ENCODE results near the gene FBXL13. TPM values are rescaled to one million over a fixed set of nuclear protein-coding genes. Genes with fewer than 3 reads are reported as not detected.
"Not testable (repeated sequence)": the region's sequence is repeated elsewhere in the genome, so short reads cannot be mapped to it uniquely, and the experiment has no call there.

Gene FBXL13
- total RNA-seq, 2 experiments from 2014 or later = 0.54 to 0.74 TPM

DNA sequence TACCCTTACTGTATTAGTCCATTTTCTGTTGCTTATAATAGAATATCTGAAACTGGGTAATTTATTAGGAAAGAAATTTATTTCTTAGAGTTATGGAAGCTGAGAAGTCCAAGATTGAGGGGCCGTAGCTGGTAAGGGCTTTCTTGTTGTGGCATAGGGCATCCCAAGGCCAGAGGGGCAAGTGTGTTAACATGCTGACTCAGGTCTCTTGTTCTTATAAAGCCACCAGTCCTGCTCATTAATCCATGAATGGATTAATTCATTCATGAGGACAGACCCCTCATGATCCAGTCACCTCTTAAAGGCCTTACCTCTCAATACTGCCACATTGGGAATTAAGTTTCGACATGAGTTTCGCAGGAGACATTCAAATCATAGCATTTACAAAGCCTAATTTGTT lies 2.7 kb upstream of the FBXL13 start:
- Mint-ChIP-seq H3K4me1 (ENCODE audit: low read depth) (peaks cover 51% of the 10 kb centered on the region), H3K4me3 (no peak overlapping the region), H3K36me3 (ENCODE audit: low read depth) (peaks cover 11% of the 10 kb centered on the region), H3K27me3 (ENCODE audit: low read depth) (no peaks in the 10 kb centered on the region), H3K9me3 (no peaks in the 10 kb centered on the region), H3K27ac (no peak overlapping the region)
- intact Hi-C loops (cut with micrococcal nuclease) = loop anchor here (5.0 to 10.0 kb wide), 3 partner anchors 220 to 1127 kb away; partner anchors contain the start of genes ORC5 and PMPCB
- CTCF ChIA-PET = no interaction called here
- DNase-seq = no peak

DNA sequence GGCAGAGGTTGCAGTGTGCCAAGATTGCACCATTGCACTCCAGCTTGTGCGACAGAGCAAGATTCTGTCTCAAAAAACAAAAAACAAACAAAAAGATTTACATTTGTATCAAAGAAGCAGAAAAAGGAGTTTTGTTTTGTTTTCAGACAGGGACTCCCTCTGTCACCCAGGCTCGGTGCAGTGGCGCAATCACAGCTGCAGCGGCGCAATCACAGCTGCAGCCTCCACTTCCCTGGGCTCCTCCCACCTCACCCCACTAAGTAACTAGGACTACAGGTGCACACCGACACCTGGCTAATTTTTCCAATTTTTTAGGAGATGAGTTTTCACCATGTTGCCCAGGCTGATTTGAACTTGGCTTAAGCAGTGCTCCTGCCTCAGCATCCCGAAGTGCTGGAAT lies 2.2 kb upstream of the FBXL13 start:
- intact Hi-C loops (cut with micrococcal nuclease) = loop anchor here (5.0 to 10.0 kb wide), 3 partner anchors 221 to 1128 kb away; partner anchors contain the start of genes ORC5 and PMPCB
- Mint-ChIP-seq H3K36me3 (ENCODE audit: low read depth) (peaks cover 11% of the 10 kb centered on the region), H3K4me1 (ENCODE audit: low read depth) (peaks cover 46% of the 10 kb centered on the region), H3K27me3 (ENCODE audit: low read depth) (no peaks in the 10 kb centered on the region), H3K27ac (no peak overlapping the region), H3K4me3 (no peak overlapping the region), H3K9me3 (no peaks in the 10 kb centered on the region)
- no peak for DNase-seq
- CTCF ChIA-PET = interaction anchor here (0.6 kb wide), 1 partner anchor 10 kb away, joined by 3 read pairs; no protein-coding TSS in a partner anchor

GRCh38 chr7:103075337-103075918 lies 832 bp upstream of the FBXL13 start:
- no peaks in the 10 kb centered on the region for H3K27me3 Mint-ChIP-seq (ENCODE audit: low read depth)
- intact Hi-C loops (cut with micrococcal nuclease) = loop anchor here (1.0 to 10.0 kb wide), 5 partner anchors 74 to 1129 kb away; partner anchors contain the start of genes FAM185A, NAPEPLD, ORC5 and PMPCB
- H3K36me3 Mint-ChIP-seq (ENCODE audit: low read depth) = peaks cover 11% of the 10 kb centered on the region
- peak overlapping the region; percentile 91 for H3K4me3 Mint-ChIP-seq
- no peaks in the 10 kb centered on the region for H3K9me3 Mint-ChIP-seq
- peak; percentile 80 for DNase-seq
- H3K27ac Mint-ChIP-seq = peak overlapping the region; percentile 90
- CTCF ChIA-PET = interaction anchor here (0.6 to 1.5 kb wide), 6 partner anchors 13 to 384 kb away, joined by 3 to 4 read pairs (median 3); no protein-coding TSS in a partner anchor
- peaks cover 43% of the 10 kb centered on the region for H3K4me1 Mint-ChIP-seq (ENCODE audit: low read depth)

DNA sequence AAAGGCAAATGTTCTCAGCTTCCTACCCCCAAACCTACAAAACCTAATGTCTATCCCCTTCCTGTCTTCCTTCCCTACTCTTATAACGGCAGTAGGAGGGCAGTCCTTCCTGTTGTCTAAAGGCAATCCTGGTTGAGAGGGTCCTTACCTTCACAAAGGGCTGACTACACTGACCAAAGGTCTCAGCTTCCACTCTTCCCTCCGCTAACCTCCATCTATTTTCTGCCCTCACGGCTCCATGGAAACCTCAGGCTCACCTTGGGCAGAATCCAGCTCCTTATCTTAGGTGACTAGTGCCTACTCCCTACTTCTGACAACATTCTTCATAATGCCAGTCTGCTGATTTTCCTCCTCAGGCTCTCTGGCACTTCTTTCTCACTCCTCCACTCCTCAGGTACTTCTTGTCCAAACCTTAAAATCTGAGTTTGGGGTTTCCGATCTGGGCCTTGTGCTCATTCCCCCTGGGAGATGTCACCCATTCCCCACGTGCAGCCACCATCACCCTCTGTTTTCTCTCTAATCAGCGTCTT lies 542 bp downstream of the FBXL13 start:
- intact Hi-C loops (cut with micrococcal nuclease) = loop anchor here (1.0 to 10.0 kb wide), 4 partner anchors 206 to 1131 kb away; partner anchors contain the start of genes DNAJC2 and ORC5
- peak overlapping the region; percentile 81 for H3K4me3 Mint-ChIP-seq
- no peak for DNase-seq

DNA sequence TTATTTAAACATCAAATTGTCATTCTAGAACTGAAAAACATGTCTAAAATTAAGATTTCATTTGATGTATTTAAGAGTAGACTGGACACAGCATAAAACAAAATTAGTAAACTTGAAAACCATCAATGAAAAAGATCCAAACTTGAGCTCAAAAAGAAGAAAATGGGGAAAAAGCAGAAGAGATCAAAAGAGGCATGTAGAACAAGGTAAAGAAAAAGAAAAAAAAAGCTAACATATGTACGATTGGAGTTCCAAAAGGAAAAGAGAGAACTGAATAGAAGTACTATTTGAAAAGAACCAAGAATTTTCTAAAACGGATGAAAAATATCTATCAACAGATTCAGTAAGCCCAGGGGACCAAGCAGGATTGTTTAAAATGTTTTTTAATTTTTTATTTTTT lies 3.6 kb downstream of the FBXL13 start:
- CTCF ChIA-PET = no interaction called here
- DNase-seq = no peak
- H3K36me3 Mint-ChIP-seq (ENCODE audit: low read depth) = peaks cover 3% of the 10 kb centered on the region
- H3K4me3 Mint-ChIP-seq = no peak overlapping the region
- no peak overlapping the region for H3K27ac Mint-ChIP-seq
- intact Hi-C loops (cut with micrococcal nuclease) = loop anchor here (10.0 kb wide), 2 partner anchors 334 to 1134 kb away; partner anchors contain the start of gene ORC5
- peaks cover 18% of the 10 kb centered on the region for H3K4me1 Mint-ChIP-seq (ENCODE audit: low read depth)
- H3K27me3 Mint-ChIP-seq (ENCODE audit: low read depth) = no peaks in the 10 kb centered on the region
- no peaks in the 10 kb centered on the region for H3K9me3 Mint-ChIP-seq

More for the DNA sequence above, 542 bp downstream of the FBXL13 start:
- CTCF ChIA-PET = interaction anchor here (0.9 to 1.1 kb wide), 2 partner anchors 8 to 23 kb away, joined by 3 read pairs; no protein-coding TSS in a partner anchor
- Mint-ChIP-seq H3K4me1 (ENCODE audit: low read depth) (peaks cover 38% of the 10 kb centered on the region), H3K36me3 (ENCODE audit: low read depth) (peaks cover 11% of the 10 kb centered on the region), H3K27ac (peak overlapping the region; percentile 5), H3K9me3 (no peaks in the 10 kb centered on the region), H3K27me3 (ENCODE audit: low read depth) (no peaks in the 10 kb centered on the region)

GRCh38 chr7:103068414-103069403 lies 5.9 kb downstream of the FBXL13 start:
- no peaks in the 10 kb centered on the region for H3K36me3 Mint-ChIP-seq (ENCODE audit: low read depth)
- intact Hi-C loops (cut with micrococcal nuclease) = no loop called here
- peaks cover 4% of the 10 kb centered on the region for H3K4me1 Mint-ChIP-seq (ENCODE audit: low read depth)
- H3K27me3 Mint-ChIP-seq (ENCODE audit: low read depth) = no peaks in the 10 kb centered on the region
- CTCF ChIA-PET = interaction anchor here (0.6 kb wide), 1 partner anchor 16 kb away, joined by 3 read pairs; no protein-coding TSS in a partner anchor
- H3K4me3 Mint-ChIP-seq = no peak overlapping the region
- no peak overlapping the region for H3K27ac Mint-ChIP-seq
- no peak for DNase-seq
- H3K9me3 Mint-ChIP-seq = no peaks in the 10 kb centered on the region

DNA sequence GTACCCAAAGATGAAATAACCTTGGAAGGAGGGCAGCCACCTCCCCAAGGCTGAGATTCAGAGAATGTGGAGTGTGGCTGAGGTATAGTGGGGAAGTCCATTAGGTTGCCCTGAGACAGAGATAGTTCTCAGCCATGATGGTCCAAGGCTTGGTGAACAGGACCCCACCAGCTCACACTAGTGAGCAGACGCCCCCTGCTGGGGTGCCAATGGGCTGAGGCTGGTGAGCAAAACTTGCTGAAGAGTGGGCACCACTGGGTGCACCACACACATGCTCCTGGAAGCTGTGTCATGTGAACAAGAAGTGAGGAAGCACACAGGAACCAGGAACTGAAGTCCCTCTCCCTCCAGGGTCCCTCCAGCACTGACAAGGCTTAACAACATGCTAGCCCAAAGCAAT lies 8.9 kb downstream of the FBXL13 start:
- Mint-ChIP-seq H3K36me3 (ENCODE audit: low read depth) (no peaks in the 10 kb centered on the region), H3K4me1 (ENCODE audit: low read depth) (no peaks in the 10 kb centered on the region), H3K27me3 (ENCODE audit: low read depth) (no peaks in the 10 kb centered on the region), H3K9me3 (no peaks in the 10 kb centered on the region), H3K27ac (no peak overlapping the region), H3K4me3 (no peak overlapping the region)
- CTCF ChIA-PET = interaction anchor here (0.5 to 0.7 kb wide), 2 partner anchors 21 to 33 kb away, joined by 3 read pairs; no protein-coding TSS in a partner anchor
- peak; percentile 54 for DNase-seq
- intact Hi-C loops (cut with micrococcal nuclease) = no loop called here

- intact Hi-C loops (cut with micrococcal nuclease) = no loop called here
- Mint-ChIP-seq H3K4me3 (no peak overlapping the region), H3K27me3 (ENCODE audit: low read depth) (no peaks in the 10 kb centered on the region), H3K9me3 (no peaks in the 10 kb centered on the region), H3K4me1 (ENCODE audit: low read depth) (no peaks in the 10 kb centered on the region), H3K27ac (no peak overlapping the region), H3K36me3 (ENCODE audit: low read depth) (no peaks in the 10 kb centered on the region)
- CTCF ChIA-PET = interaction anchor here (0.6 kb wide), 1 partner anchor 217 kb away, joined by 3 read pairs; no protein-coding TSS in a partner anchor
- DNase-seq = no peak
Observed at GRCh38 chr7:103063895-103064294, 10.7 kb downstream of the FBXL13 start.

DNA sequence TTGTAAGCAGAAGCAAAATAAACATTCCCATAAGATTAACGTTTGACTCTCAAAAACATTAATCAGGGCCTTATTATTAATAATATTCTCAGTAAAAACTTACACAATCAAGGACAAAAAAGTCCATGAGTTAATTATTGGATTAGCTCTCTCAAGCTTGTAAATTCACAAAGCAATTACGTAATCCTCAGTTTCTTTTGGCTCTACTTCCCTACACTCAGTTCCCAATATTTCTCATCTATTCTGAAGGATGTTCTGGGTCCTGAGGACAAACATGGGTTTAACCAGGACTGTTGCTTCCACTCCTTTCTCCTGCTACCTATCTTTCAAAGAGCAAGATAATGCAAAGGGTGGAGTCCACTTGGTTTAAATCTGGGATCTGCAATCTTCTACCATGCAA lies 15.1 kb downstream of the FBXL13 start:
- Mint-ChIP-seq H3K4me1 (ENCODE audit: low read depth) (no peaks in the 10 kb centered on the region), H3K9me3 (no peaks in the 10 kb centered on the region), H3K4me3 (no peak overlapping the region), H3K27me3 (ENCODE audit: low read depth) (no peaks in the 10 kb centered on the region), H3K36me3 (ENCODE audit: low read depth) (peaks cover under 1% of the 10 kb centered on the region), H3K27ac (no peak overlapping the region)
- no peak for DNase-seq
- CTCF ChIA-PET = no interaction called here
- intact Hi-C loops (cut with micrococcal nuclease) = loop anchor here (5.0 kb wide), 1 partner anchor 187 kb away; no protein-coding TSS in a partner anchor

DNA sequence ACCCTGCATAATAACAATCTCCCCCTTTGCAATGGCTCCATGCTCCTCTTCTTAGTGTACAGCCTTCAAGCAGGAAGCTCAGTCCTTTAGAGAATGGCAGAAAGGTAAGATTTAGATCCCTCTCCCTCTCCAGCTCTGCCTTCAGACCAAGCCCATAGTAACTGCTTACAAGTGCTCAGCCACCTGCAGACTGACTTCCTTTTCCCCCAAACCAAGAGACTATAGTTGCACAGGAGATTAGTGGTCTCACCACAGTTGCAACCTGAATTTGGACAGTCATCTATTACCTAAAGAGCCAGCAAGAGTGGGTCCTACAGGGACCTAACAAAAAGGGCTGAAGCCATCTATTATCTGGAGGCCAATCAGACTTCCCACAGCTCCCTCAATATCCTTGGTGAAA lies 16.5 kb downstream of the FBXL13 start:
- Mint-ChIP-seq H3K4me1 (ENCODE audit: low read depth) (no peaks in the 10 kb centered on the region), H3K27ac (no peak overlapping the region), H3K27me3 (ENCODE audit: low read depth) (no peaks in the 10 kb centered on the region), H3K9me3 (no peaks in the 10 kb centered on the region), H3K4me3 (no peak overlapping the region), H3K36me3 (ENCODE audit: low read depth) (peaks cover 2% of the 10 kb centered on the region)
- CTCF ChIA-PET = no interaction called here
- intact Hi-C loops (cut with micrococcal nuclease) = loop anchor here (5.0 kb wide), 1 partner anchor 186 kb away; no protein-coding TSS in a partner anchor
- DNase-seq = no peak

GRCh38 chr7:103056006-103056405 lies 18.6 kb downstream of the FBXL13 start:
- H3K27me3 Mint-ChIP-seq (ENCODE audit: low read depth); H3K27ac Mint-ChIP-seq; CTCF ChIA-PET; DNase-seq; H3K4me3 Mint-ChIP-seq; H3K36me3 Mint-ChIP-seq (ENCODE audit: low read depth); H3K9me3 Mint-ChIP-seq; H3K4me1 Mint-ChIP-seq (ENCODE audit: low read depth): not testable (repeated sequence)
- intact Hi-C loops (cut with micrococcal nuclease) = loop anchor here (5.0 kb wide), 1 partner anchor 184 kb away; no protein-coding TSS in a partner anchor

DNA sequence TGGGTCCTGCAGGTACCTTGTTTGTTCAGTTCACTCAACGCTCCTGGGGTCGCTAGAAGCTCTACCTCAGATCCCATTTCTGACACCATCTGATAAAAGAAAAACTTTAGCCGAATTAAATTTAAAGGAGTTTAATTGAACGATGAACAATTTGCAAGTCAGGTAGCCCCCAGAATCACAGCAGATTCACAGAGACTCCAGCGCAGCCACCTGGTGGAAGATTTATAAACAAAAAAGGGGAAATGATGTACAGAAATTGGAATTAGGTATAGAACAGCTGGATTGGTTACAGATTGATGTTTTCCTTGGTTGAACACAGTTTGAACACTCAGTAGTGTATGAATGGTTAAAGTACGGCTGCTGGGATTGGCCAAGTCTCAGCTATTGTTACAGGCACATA lies 23.1 kb downstream of the FBXL13 start:
- H3K4me1 Mint-ChIP-seq (ENCODE audit: low read depth) = no peaks in the 10 kb centered on the region
- intact Hi-C loops (cut with micrococcal nuclease) = no loop called here
- H3K27me3 Mint-ChIP-seq (ENCODE audit: low read depth) = no peaks in the 10 kb centered on the region
- DNase-seq = no peak
- H3K4me3 Mint-ChIP-seq = no peak overlapping the region
- peaks cover 5% of the 10 kb centered on the region for H3K9me3 Mint-ChIP-seq
- no peak overlapping the region for H3K27ac Mint-ChIP-seq
- CTCF ChIA-PET = interaction anchor here (1.0 kb wide), 1 partner anchor 9 kb away, joined by 4 read pairs; no protein-coding TSS in a partner anchor
- H3K36me3 Mint-ChIP-seq (ENCODE audit: low read depth) = peaks cover 7% of the 10 kb centered on the region

Measured in activated naive CD4-positive, alpha-beta T cell treated with anti-CD3 and anti-CD28 coated beads for 36 hours (primary cell).